ENCODE data around the gene RNF157. TPM values are rescaled to one million over a fixed set of nuclear protein-coding genes. Genes with fewer than 3 reads are reported as not detected.

Gene RNF157
- total RNA-seq, 1 donor from 2014 or later = 15.8 TPM

DNA sequence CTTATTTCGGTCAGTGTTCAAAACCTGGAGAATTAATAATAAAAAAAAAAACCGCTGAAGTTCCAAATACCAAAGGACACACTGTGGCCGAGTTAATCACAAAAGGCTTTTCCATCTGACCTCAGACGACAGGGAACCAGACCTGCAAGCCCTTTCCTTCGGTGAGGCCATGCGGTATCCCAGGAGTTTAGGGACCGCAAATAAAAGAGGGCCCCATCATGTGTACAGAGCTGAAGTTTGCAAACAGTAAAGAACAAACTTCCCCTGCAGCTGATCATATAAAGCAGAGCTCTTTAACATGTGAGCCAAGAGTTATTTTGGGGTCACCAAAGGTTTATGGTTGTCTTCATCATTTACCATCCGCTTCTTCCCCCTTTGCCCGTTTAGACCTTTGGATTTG lies 66.3 kb downstream of the RNF157 start:
- ATAC-seq (no peak), DNase-seq (ENCODE audit: low spot score) (no peak)
- intact Hi-C loops (cut with DNase I) = no loop called here

DNA sequence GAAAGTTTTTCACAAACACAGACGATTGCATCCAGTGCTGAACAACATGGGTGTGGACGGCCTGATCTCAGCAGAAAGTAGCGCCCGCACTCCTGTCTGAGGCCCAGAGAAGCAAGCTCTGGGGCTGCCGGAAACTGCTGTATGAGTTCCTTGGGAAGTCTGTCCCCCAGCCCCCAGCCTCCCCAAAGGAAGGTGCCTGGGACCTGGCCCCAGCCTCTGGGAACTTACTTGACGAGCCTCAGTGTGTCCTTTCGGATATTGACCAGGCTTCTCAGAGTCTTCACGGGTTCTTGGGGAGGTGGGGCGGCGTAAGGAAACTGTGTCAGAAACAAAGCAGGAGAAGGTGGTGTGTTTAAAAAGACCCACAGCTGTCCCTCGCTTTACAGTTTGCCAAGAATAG lies 66.8 kb downstream of the RNF157 start:
- ATAC-seq = no peak
- DNase-seq (ENCODE audit: low spot score) = no peak
- intact Hi-C loops (cut with DNase I) = no loop called here

DNA sequence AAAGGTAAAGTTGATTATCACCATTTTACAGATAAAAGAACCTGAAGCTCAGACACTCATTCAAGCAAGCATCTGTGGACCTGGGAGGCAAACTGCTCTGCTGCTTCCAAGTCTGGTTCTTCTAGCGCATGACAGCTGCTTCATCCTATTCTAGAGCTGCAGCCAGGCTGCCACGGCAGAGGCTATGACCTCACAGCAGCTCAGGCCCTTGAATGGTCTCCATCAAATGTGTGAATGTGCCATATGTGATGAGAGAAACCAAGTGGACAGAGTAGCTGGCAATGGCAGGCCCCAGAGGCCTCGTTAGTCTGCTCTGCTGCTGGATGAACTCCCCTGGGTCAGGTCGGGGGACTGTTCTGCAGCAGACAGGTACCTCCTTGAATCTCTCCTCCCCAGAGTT lies 68.6 kb downstream of the RNF157 start:
- DNase-seq (ENCODE audit: low spot score) (no peak), ATAC-seq (no peak)
- intact Hi-C loops (cut with DNase I) = no loop called here

DNA sequence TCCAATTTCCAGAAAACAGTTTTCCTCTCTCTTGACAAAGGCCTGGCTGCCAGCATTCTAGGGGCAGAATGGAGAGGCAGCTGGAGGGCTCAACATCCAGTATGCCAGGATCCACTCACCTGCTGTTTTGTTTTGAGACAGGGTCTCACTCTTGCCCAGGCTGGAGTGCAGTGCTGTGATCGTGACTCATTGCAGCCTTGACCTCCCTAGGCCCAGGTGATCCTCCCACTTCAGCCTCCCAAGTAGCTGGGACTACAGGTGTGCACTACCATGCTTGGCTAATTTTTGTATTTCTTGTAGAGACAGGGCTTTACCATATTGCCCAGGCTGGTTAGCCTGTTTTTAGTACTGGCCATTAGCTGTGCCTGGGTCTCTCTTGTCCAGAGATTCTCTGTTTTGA lies 70.2 kb downstream of the RNF157 start:
- DNase-seq (ENCODE audit: low spot score) (no peak), ATAC-seq (no peak)
- intact Hi-C loops (cut with DNase I) = no loop called here

DNA sequence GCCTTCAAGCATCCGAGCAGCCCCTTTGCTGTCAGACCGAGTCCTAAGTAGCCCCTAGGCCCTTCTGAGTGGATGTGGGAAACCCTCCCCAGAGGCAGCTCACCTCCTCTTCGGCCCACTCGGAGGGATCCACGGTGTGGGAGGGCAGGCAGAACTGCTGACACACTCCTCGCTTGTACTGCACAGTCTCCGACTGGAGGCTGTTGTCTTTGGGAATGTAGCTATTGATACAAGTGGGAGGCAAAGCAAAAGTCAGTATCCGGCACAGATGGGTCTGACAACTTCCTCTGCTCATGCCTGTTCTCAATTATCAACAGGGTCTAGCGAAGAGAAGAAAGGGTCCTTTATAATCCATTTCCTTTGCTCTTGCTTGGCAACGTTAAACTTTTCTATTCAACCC lies 73.4 kb downstream of the RNF157 start:
- DNase-seq (ENCODE audit: low spot score) (no peak), ATAC-seq (peak; percentile 78)
- intact Hi-C loops (cut with DNase I) = no loop called here

DNA sequence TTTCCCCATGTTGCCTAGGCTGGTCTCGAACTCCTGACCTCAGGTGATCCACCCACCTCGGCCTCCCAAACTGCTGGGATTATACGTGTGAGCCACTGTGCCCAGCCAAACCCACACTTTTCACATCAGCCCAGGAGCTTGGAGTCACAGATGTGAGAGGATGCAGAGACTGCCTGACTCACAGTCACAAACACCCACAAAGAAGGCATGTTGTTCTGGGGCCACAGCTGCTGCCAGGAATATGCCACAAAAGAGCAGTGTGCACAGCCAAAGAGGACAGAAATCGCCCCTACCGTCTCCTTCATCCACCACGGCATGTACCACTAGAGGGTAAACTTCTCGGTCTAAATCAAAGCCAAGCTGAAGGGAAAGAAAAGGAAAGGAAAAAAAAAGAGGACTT lies 74.1 kb downstream of the RNF157 start:
- intact Hi-C loops (cut with DNase I) = no loop called here
- peak; percentile 43 for ATAC-seq
- no peak for DNase-seq (ENCODE audit: low spot score)

DNA sequence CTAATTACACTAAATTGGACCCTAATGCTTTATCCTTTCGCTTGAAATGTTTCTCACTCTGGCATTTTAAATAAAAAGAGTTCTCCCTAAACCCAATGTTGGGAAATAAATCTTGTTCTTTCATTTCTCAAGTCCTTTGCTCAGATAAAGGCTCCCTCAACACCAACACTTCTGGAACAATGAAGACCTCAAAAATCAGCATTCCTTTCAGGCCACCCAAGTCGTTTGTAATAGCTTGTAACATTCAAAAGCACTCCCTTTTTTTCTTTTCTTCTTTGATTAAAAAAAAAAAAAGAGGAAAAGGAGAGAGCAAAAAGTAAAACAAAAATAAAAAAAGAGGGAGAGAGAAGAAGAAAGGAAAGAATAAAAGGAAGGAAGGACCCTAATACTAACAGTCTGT lies 76.0 kb downstream of the RNF157 start:
- ATAC-seq = no peak

DNA sequence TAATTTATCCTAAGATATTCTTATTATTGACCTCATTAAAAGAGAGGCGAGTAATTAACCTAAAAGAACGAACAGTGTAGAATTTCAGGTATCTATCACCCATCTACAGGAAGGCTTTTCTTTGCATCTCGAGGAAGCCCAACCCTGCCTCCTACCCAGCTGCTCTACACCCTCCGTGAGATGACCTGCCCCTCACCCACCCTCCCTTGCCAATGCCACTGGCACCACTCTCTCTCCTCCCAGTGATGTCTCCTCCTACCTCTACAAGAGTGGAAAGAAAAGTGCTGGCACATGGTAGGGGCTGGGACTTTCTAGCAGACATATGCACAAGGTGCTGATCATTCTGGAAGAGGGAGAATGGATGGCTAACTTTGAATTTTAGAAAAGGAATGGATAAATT lies 76.4 kb downstream of the RNF157 start:
- DNase-seq (ENCODE audit: low spot score) (no peak), ATAC-seq (no peak)
- intact Hi-C loops (cut with DNase I) = no loop called here

More for the DNA sequence above, 76.0 kb downstream of the RNF157 start:
- intact Hi-C loops (cut with DNase I) = no loop called here
- DNase-seq (ENCODE audit: low spot score) = no peak

DNA sequence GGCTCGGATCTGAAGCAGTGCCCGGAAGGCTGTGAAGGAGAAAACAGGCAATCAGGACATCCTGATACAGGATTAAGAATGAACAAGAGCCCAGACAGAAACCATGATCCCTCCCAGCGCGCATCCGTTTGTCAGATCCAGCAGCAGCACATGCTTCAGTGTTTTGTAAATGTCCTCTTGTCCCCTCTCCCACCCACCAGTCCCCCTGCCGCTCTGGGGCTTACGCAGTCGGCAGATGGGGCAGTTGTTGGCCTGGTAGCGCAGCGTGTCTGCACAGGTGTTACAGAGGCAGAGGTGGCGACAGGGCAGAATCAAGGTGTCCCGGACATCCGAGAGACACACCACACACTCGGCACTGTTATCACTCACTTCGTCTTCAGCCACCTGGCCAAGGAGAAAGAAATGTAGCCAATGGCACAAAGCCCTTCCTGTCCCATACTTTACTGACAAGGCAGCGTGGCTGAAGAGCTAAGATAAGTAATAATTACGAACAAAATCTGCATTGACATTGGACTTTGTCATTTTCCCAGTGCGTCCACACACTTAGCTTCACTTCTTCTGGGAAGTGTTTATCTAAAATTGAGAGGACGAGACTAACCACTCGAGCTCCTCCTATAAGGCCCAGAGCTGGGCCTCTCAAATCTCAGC lies 78.5 kb downstream of the RNF157 start:
- DNase-seq (ENCODE audit: low spot score) (no peak), ATAC-seq (no peak)
- intact Hi-C loops (cut with DNase I) = no loop called here

DNA sequence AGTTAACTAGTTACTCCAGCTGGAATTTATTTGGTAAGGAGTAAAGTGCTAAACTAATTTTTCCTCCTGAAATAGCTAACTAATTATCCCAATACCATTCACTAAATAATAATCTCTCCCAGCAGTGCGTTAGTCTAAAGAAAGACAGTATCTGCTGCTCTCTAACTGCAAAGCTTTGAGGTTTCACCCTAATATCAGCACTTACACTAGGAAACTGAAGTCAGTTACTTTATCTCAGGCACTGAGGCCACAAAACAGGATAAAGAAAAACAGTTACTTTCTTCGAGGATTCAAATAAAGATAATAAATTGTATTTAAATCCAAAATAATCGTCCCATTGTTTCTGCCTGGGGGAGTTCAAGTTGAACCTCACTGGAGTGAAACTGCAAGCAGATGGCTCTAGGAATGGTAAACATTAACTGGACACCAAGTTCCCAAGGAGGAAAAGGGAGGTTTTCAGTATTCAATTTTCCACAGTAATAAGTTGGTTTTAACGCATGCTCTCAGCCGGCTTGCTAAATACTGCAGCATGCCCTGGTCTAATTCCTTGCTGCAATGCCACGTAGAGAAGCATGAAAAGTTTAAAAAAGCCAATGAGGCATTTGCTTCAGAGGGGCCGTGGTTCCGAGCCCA lies 79.3 kb downstream of the RNF157 start:
- DNase-seq (ENCODE audit: low spot score) (no peak), ATAC-seq (peak; percentile 75)
- intact Hi-C loops (cut with DNase I) = no loop called here

DNA sequence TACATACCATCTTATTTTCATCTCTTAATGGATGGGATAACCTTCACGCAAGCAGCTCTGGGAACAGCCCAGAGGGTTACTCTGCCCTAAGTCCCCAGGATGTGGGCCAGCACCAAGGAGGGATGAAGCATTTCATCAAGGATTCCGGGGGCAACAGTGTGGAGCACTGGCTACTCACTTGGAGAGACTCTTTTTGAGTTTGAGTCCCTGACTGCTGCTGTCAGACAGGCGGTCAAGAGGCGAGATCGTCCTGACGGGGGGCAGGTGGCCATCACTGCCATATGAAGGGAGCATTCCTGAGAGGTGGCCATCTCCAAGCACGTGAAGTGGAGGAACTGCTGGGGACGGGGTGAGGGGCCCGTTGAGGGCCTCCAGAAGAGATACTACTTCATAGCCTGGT lies 81.1 kb downstream of the RNF157 start:
- ATAC-seq = no peak
- intact Hi-C loops (cut with DNase I) = no loop called here
- no peak for DNase-seq (ENCODE audit: low spot score)

DNA sequence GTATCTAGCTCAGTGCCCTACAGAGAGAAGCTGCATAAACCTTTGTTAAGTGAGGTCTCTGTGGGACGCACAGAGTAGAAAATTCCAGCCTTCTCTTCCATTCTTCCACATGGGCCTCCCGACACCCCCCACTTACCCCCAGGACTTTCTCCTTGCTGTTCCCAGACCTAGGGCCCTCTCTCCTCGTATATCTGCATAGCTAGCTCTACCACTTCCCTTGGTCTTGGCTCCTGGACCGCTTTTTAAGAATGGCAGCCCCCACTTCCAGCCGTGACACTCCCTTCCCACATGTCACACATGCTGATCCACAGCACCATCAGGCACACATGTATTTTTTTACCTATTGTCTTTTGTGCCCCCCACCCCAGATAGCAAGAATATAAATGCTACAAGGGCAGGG lies 82.5 kb downstream of the RNF157 start:
- ATAC-seq (no peak), DNase-seq (ENCODE audit: low spot score) (no peak)
- intact Hi-C loops (cut with DNase I) = no loop called here

DNA sequence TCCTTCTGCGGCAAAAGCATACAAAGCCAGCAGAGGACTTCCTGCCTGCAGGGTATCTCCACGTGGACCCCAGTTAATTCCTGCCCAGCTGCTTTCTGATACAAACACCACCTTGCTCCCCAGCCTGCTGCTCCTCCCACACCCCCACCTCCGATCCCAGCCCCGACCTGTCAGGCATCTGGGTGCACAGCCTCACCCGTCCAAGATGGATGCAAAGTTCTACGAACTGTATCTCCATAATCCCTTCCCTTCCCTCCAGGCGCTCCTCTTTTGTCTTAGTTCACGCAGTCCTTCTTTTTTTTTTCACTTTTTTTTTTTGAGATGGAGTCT lies 83.7 kb downstream of the RNF157 start:
- intact Hi-C loops (cut with DNase I) = no loop called here
- DNase-seq (ENCODE audit: low spot score) (peak; percentile 51), ATAC-seq (no peak)

DNA sequence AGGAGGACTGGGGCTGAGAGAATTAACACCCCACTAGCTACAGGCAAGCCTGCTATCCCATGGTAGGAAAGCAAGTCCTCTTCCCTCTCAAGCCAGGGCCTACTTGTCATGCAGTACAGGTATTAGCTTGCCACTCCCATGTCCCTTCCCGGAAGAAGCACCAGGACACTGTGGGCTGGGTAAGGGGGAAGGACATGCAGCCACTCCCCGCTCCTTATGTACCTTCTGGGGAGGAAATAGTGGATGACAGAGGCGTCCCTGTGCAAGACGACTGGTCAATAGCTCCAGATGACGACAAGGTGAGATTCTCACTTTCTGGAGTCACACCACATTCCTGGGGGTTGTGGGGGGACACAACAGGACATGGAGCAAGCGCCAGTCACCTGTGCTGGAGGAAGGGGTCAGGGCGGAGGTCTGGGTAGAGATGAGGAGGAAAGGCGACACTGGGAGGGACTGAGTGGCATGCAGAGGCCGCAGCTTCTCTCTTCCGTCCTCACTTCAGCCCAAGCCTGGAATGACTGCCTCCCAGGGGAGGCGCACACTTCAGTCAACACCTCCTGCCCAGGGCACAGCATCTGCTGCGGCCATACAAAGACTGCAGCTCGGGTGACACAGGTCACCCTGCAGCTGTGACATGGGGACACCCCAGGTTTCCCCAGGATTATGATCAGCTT lies 84.2 kb downstream of the RNF157 start:
- DNase-seq (ENCODE audit: low spot score) (peak; percentile 44), ATAC-seq (no peak)
- intact Hi-C loops (cut with DNase I) = no loop called here

DNA sequence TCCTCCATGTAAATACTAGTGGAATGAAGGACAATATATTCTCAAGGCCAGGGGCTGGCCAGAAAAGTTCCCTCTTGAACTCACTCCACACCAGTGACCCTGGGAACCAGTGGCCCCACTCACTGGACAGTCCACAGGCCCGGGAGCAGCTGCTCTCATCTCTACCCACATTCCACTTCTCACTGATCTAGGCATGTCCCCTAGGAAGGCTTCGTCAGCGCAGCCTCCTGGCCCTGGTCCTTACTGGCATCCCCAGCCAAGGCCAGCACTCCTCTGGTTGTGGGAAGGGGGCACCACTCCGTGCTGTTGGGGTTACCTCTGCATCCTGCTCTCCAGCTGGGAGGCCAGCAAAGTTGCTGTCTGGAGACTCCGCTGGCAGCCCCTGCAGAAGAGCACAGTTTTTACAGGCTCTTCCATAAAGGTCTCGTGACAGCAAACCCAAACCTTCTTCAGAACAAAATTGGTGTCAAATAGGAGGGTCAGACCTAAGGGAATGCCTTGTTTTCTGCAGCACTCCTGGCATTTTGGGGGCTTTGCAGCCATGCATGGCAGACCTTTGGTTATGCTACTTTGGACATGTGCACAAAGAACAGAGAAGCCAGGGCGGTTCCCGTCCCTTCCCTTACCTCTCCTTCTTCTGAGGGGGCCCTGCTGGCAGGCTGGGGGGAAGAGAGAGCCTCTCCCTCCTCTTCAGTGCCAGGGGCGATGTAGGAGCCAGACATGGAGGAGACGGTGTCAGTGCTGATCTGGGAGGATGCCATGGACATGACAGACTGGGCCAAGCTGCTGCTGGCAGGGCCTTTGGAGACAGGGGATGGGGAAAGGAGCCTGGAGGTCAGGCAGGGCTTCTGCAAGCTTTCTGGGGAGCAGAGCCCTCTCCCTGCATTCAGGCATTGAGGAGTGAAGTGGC lies 85.1 kb downstream of the RNF157 start:
- intact Hi-C loops (cut with DNase I) = no loop called here
- ATAC-seq (peak; percentile 4), DNase-seq (ENCODE audit: low spot score) (peak; percentile 39)

DNA sequence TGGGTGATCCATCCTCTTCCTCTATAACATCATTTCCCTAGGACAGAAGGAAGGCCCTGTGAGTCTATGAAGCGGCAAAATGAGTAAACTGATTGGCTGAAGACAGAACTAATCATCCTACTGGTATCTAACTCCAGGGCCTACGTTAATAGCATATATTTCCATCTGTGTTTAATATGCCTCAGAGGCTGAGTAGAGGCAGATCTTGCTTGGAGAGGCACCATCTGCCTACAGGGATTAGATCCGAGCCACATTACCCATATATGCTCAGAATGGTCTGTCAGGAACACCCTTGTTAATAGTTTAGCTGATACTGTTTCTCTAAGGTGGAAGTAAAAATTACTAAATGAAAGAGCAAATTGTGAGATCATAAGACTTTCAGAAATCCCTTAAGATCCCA lies 86.0 kb downstream of the RNF157 start:
- no peak for DNase-seq (ENCODE audit: low spot score)
- no peak for ATAC-seq
- intact Hi-C loops (cut with DNase I) = no loop called here

DNA sequence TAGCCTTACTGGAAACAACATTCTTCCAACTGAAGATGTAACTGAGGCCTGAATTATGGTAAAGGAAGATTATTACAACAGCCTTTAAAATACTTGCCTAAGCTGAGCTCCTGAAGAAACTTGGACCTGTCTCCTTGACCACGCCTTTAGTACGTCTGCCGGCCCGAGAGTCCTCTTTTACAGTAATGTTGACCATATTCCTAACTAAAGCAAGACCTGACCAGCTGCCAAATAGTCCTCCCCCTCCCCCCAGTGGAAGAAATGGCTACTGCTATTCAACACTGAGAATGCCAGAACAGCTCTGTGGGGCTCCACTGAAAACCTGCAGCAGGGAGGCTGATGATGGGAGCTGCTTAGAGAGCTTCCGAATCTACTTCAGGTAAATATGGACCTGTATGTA lies 86.7 kb downstream of the RNF157 start:
- intact Hi-C loops (cut with DNase I) = no loop called here
- ATAC-seq (peak; percentile 42), DNase-seq (ENCODE audit: low spot score) (no peak)

DNA sequence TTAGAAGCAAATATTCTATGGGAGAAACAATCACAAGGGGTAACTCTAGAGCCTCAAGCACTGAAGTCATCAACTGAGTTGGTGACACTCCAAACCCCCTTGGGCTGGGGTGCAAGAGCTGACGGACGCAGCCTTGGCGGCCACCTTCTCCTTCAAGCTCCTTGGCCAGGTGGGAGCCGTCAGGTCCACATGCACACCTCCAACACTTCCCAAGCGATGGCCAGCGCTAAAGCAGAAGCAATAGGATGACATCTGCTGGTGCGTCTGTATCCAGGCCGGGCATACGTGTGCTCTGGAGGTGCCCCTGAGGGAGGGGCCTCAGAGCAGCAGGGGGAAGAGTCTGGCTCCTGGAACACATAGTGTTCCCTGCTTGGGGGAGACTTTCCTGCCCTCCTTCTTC lies 87.1 kb downstream of the RNF157 start:
- intact Hi-C loops (cut with DNase I) = no loop called here
- DNase-seq (ENCODE audit: low spot score) (peak; percentile 49), ATAC-seq (no peak)

DNA sequence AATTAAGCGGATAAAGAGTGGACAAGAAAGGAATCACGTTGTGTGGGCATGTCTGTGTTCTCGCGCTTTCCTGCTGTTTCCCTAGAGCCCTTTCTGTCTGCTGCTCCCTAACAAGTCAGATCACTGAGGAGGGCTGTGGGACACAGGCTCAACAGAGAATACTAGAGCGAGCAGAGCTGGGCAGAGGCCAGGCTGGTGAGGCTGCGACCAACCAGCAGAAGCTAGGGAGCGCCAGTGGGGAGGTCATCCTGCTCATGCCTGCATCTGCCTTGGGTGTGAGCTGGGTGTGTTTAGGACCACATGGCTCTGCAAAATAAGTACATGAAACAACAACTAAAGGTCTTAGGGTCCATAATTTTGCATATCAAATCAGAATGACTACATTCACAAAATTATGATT lies 87.7 kb downstream of the RNF157 start:
- intact Hi-C loops (cut with DNase I) = no loop called here
- no peak for DNase-seq (ENCODE audit: low spot score)

More for the DNA sequence above, 87.7 kb downstream of the RNF157 start:
- ATAC-seq = no peak

Measured in sciatic nerve (tissue), 2 donors.